H9 (cell line): Measurements from ENCODE around the gene AKAIN1. TPM values are rescaled to one million over a fixed set of nuclear protein-coding genes. Genes with fewer than 3 reads are reported as not detected.

Experiments
- DNase-seq: peaks from one replicate; pipeline ENCODE4 v3.0.0-alpha.2; 2017
- H2AFZ ChIP-seq: one replicate; pipeline ENCODE4 v1.6.1; 2013; ENCODE audit warnings: mild to moderate bottlenecking, low read length, control low read depth, moderate library complexity
- H2AK5ac ChIP-seq: 2 replicates; pipeline ENCODE4 v1.6.1; 2013; ENCODE audit warnings: low read length, control low read depth, mixed read lengths; ENCODE audit not compliant: insufficient read length
- H2BK120ac ChIP-seq: one replicate; pipeline ENCODE4 v1.6.1; 2013; ENCODE audit warnings: low read depth, mild to moderate bottlenecking, low read length, control low read depth, inconsistent platforms; ENCODE audit not compliant: poor library complexity, severe bottlenecking
- H2BK12ac ChIP-seq: 2 replicates; pipeline ENCODE4 v1.6.1; 2013; ENCODE audit warnings: low read length, control low read depth, mixed read lengths, low read depth; ENCODE audit not compliant: insufficient read length
- H2BK15ac ChIP-seq: 2 replicates; pipeline ENCODE4 v1.6.1; 2013; ENCODE audit warnings: low read depth, low read length, control low read depth
- H2BK20ac ChIP-seq: one replicate; pipeline ENCODE4 v1.6.1; 2013; ENCODE audit warnings: low read depth, mild to moderate bottlenecking, low read length, control low read depth, inconsistent platforms; ENCODE audit not compliant: poor library complexity, severe bottlenecking
- H2BK5ac ChIP-seq: 2 replicates; pipeline ENCODE4 v1.6.1; 2013; ENCODE audit warnings: low read length, control low read depth, mixed read lengths; ENCODE audit not compliant: insufficient read length
- H3K14ac ChIP-seq: 2 replicates; pipeline ENCODE4 v1.6.1; 2013; ENCODE audit warnings: low read length, control low read depth; ENCODE audit not compliant: insufficient read depth
- H3K18ac ChIP-seq: 2 replicates; pipeline ENCODE4 v1.6.1; 2013; ENCODE audit warnings: low read depth, mild to moderate bottlenecking, mixed read lengths, low read length, control low read depth; ENCODE audit not compliant: insufficient read length
- H3K23ac ChIP-seq: 2 replicates; pipeline ENCODE4 v1.6.1; 2013; ENCODE audit warnings: low read length, control low read depth, mixed read lengths, low read depth; ENCODE audit not compliant: insufficient read length
- H3K23me2 ChIP-seq: 2 replicates; pipeline ENCODE4 v1.6.1; 2013; ENCODE audit warnings: low read depth, mild to moderate bottlenecking, mixed read lengths, low read length, control low read depth; ENCODE audit not compliant: insufficient read length, poor library complexity, severe bottlenecking
- H3K27ac ChIP-seq: 2 replicates; pipeline ENCODE4 v1.5.1; 2013; ENCODE audit warnings: low read length, control low read depth, mixed read lengths, low read depth; ENCODE audit not compliant: insufficient read length
- H3K27me3 ChIP-seq: 2 replicates; pipeline ENCODE4 v1.6.1; 2013; ENCODE audit warnings: low read length, control low read depth, inconsistent platforms; ENCODE audit not compliant: insufficient read depth
- H3K4ac ChIP-seq: 2 replicates; pipeline ENCODE4 v1.6.1; 2013; ENCODE audit warnings: low read depth, mild to moderate bottlenecking, control low read depth, inconsistent platforms, low read length, moderate library complexity
- H3K4me1 ChIP-seq: 2 replicates; pipeline ENCODE4 v1.6.1; 2013; ENCODE audit warnings: low read length, control low read depth, inconsistent platforms; ENCODE audit not compliant: insufficient read depth
- H3K4me2 ChIP-seq: 2 replicates; pipeline ENCODE4 v1.6.1; 2013; ENCODE audit warnings: low read length, control low read depth, mixed read lengths; ENCODE audit not compliant: insufficient read length, insufficient read depth
- H3K56ac ChIP-seq: 2 replicates; pipeline ENCODE4 v1.6.1; 2013; ENCODE audit warnings: low read depth, mild to moderate bottlenecking, mixed read lengths, low read length, control low read depth; ENCODE audit not compliant: insufficient read length
- H3K79me1 ChIP-seq: 2 replicates; pipeline ENCODE4 v1.6.1; 2013; ENCODE audit warnings: low read depth, mild to moderate bottlenecking, moderate library complexity, low read length, control low read depth, inconsistent platforms; ENCODE audit not compliant: insufficient read depth, poor library complexity, severe bottlenecking
- H3K79me2 ChIP-seq: 2 replicates; pipeline ENCODE4 v1.6.1; 2013; ENCODE audit warnings: low read length, control low read depth, inconsistent platforms; ENCODE audit not compliant: insufficient read depth
- H3K9ac ChIP-seq: 2 replicates; pipeline ENCODE4 v1.6.1; 2013; ENCODE audit warnings: low read length, control low read depth, mixed read lengths; ENCODE audit not compliant: insufficient read length; ENCODE audit errors: extremely low read depth
- H3K9me3 ChIP-seq: one replicate; pipeline ENCODE4 v1.6.1; 2013; ENCODE audit warnings: low read depth, low read length, inconsistent platforms; ENCODE audit not compliant: control insufficient read depth
- H3T11ph ChIP-seq: one replicate; pipeline ENCODE4 v1.6.1; 2013; ENCODE audit warnings: mild to moderate bottlenecking, low read length, control low read depth, inconsistent platforms
- H4K20me1 ChIP-seq: one replicate; pipeline ENCODE4 v1.6.1; 2013; ENCODE audit not compliant: control insufficient read depth, insufficient read length, insufficient read depth
- H4K5ac ChIP-seq: 2 replicates; pipeline ENCODE4 v1.6.1; 2013; ENCODE audit warnings: low read depth, mild to moderate bottlenecking, mixed read lengths, low read length, control low read depth; ENCODE audit not compliant: insufficient read length
- H4K8ac ChIP-seq: replicated peaks from 2 replicates; pipeline ENCODE4 v1.6.1; 2013; ENCODE audit warnings: low read length, control low read depth, mixed read lengths, low read depth; ENCODE audit not compliant: insufficient read length
- H4K91ac ChIP-seq: 2 replicates; pipeline ENCODE4 v1.6.1; 2013; ENCODE audit warnings: low read depth, mild to moderate bottlenecking, moderate library complexity, mixed read lengths, low read length, control low read depth; ENCODE audit not compliant: insufficient read length
- H3K27ac Mint-ChIP-seq, 3 experiments: 2 replicates in 2 of 3; 3 replicates in 1 of 3; pipeline ENCODE4 v1.8.0; 2020 to 2021; ENCODE audit warnings: mixed read lengths in 3 of 3, mild to moderate bottlenecking in 1 of 3, moderate library complexity in 1 of 3
- H3K27me3 Mint-ChIP-seq: 2 replicates; pipeline ENCODE4 v1.8.0; 2021; ENCODE audit warnings: low read depth, mild to moderate bottlenecking, moderate library complexity, mixed read lengths
- H3K36me3 Mint-ChIP-seq, 3 experiments: 2 replicates in 2 of 3; 3 replicates in 1 of 3; pipeline ENCODE4 v1.8.0; 2020 to 2021; ENCODE audit warnings: low read depth in 3 of 3, mixed read lengths in 3 of 3; ENCODE audit not compliant: insufficient read depth in 1 of 3
- H3K4me1 Mint-ChIP-seq, 2 experiments: 2 replicates each; pipeline ENCODE4 v1.8.0; 2020; ENCODE audit warnings: mixed read lengths in 2 of 2
- H3K4me3 Mint-ChIP-seq, 2 experiments: 2 replicates in 1 of 2; 3 replicates in 1 of 2; pipeline ENCODE4 v1.8.0; 2020 to 2021; ENCODE audit warnings: mild to moderate bottlenecking in 2 of 2, mixed read lengths in 2 of 2, moderate library complexity in 1 of 2
- H3K9me3 Mint-ChIP-seq, 2 experiments: 2 replicates in 1 of 2; 3 replicates in 1 of 2; pipeline ENCODE4 v1.8.0; 2020; ENCODE audit warnings: mild to moderate bottlenecking in 2 of 2, mixed read lengths in 2 of 2, moderate library complexity in 1 of 2
- CTCF ChIP-seq: fragments of 200-600 bp; sonication (generic); conservative IDR thresholded peaks from 3 replicates; pipeline ENCODE4 v1.8.0; 2021; ENCODE audit warnings: antibody characterized with exemption, mild to moderate bottlenecking
- WGBS: extraction: QIAGEN DNeasy Blood & Tissue Kit; methylation state at CpG from one replicate; pipeline ENCODE4 v1.1.7; 2013; ENCODE audit warnings: missing lambda C conversion rate, low lambda C conversion rate, mixed read lengths; ENCODE audit not compliant: insufficient read length; ENCODE audit errors: extremely low coverage; 5-methylcytosine and 5-hydroxymethylcytosine counted together
- total RNA-seq: library from RNA; stranded (reverse); gene quantifications from 2 replicates; pipeline ENCODE4 v1.2.1, GENCODE V29; 2021

The AKAIN1 gene
- total RNA-seq, 1 experiment from 2014 or later = not detected

GRCh38 chr18:5093902-5094301 is 103.2 kb downstream of the AKAIN1 start:
- Histone ChIP-seq H2AK5ac (no peak overlapping the region), H3K56ac (no peak overlapping the region), H2AFZ (no peak overlapping the region), H2BK15ac (no peak overlapping the region), H3K4me2 (no peak overlapping the region), H3K9me3 (no peaks in the 10 kb centered on the region), H4K8ac (no peak overlapping the region), H2BK120ac (no peak overlapping the region), H2BK20ac (no peak overlapping the region), H3K23me2 (no peaks in the 10 kb centered on the region), H3K23ac (no peak overlapping the region), H3K14ac (no peak overlapping the region), H3K79me1 (no peaks in the 10 kb centered on the region), H3K27ac (no peak overlapping the region), H3K79me2 (no peaks in the 10 kb centered on the region), H2BK5ac (no peak overlapping the region), H3K4me1 (peaks cover 10% of the 10 kb centered on the region; the same call in 1 of the 2 replicates), H4K20me1 (no peaks in the 10 kb centered on the region), H3K9ac (no peak overlapping the region), H4K91ac (no peak overlapping the region), H3K18ac (no peak overlapping the region), H3T11ph (no peak overlapping the region), H3K27me3 (no peaks in the 10 kb centered on the region), H4K5ac (no peak overlapping the region), H2BK12ac (no peak overlapping the region), H3K4ac (no peak overlapping the region)
- H3K27me3 Mint-ChIP-seq = no peaks in the 10 kb centered on the region
- peaks cover 18% of the 10 kb centered on the region in 2 experiments for H3K9me3 Mint-ChIP-seq
- H3K4me1 Mint-ChIP-seq = peaks cover 20 to 31% of the 10 kb centered on the region in 2 experiments
- no CpG with 5 or more reads among the region's 2 CpGs for WGBS
- TF ChIP-seq CTCF = no peak
- H3K4me3 Mint-ChIP-seq = no peak overlapping the region
- H3K27ac Mint-ChIP-seq = no peak overlapping the region
- H3K36me3 Mint-ChIP-seq = peaks cover 5 to 18% (median 15%) of the 10 kb centered on the region in 3 experiments; a peak in 6 of 7 replicates
- no peak for DNase-seq

Other genes starting within 250 kb of the AKAIN1 start
- 14.5 and 15.5 TPM in 2 replicates for gene ZBTB14, start 98.5 kb upstream of the AKAIN1 start, total RNA-seq